ENCODE data around the gene ARFGAP3. TPM values are rescaled to one million over a fixed set of nuclear protein-coding genes. Genes with fewer than 3 reads are reported as not detected.
"Not testable (repeated sequence)": the region's sequence is repeated elsewhere in the genome, so short reads cannot be mapped to it uniquely, and the experiment has no call there.

ARFGAP3 gene
- total RNA-seq, 1 donor from 2014 or later: 26.3 TPM

GRCh38 chr22:42764895-42765363 lies 92.1 kb downstream of the ARFGAP3 start:
- H3K9me3 Mint-ChIP-seq (ENCODE audit: low read depth): no peaks in the 10 kb centered on the region
- no peak for DNase-seq (ENCODE audit: low spot score, unreplicated experiment)
- H3K4me1 Mint-ChIP-seq (ENCODE audit: low read depth): peaks cover 2% of the 10 kb centered on the region
- H3K36me3 Mint-ChIP-seq (ENCODE audit: insufficient read depth): no peaks in the 10 kb centered on the region
- H3K27me3 Mint-ChIP-seq: peaks cover 10% of the 10 kb centered on the region
- TF ChIP-seq CTCF (IDR thresholded peaks at IDR 0.05; ENCODE audit: unreplicated experiment): no peak
- no peak overlapping the region for H3K27ac Mint-ChIP-seq
- no peak overlapping the region for H3K4me3 Mint-ChIP-seq (ENCODE audit: low read depth)

GRCh38 chr22:42763965-42764480 lies 93.0 kb downstream of the ARFGAP3 start:
- Mint-ChIP-seq H3K9me3 (ENCODE audit: low read depth) (no peaks in the 10 kb centered on the region), H3K4me3 (ENCODE audit: low read depth) (no peak overlapping the region), H3K4me1 (ENCODE audit: low read depth) (no peaks in the 10 kb centered on the region), H3K27me3 (peaks cover 9% of the 10 kb centered on the region), H3K27ac (no peak overlapping the region), H3K36me3 (ENCODE audit: insufficient read depth) (no peaks in the 10 kb centered on the region)
- DNase-seq (ENCODE audit: low spot score, unreplicated experiment): no peak
- no peak for TF ChIP-seq CTCF (IDR thresholded peaks at IDR 0.05; ENCODE audit: unreplicated experiment)

- Mint-ChIP-seq H3K9me3 (ENCODE audit: low read depth) (no peaks in the 10 kb centered on the region), H3K4me3 (ENCODE audit: low read depth) (no peak overlapping the region), H3K27me3 (peaks cover 19% of the 10 kb centered on the region), H3K4me1 (ENCODE audit: low read depth) (no peaks in the 10 kb centered on the region), H3K36me3 (ENCODE audit: insufficient read depth) (no peaks in the 10 kb centered on the region), H3K27ac (no peak overlapping the region)
- no peak for DNase-seq (ENCODE audit: low spot score, unreplicated experiment)
- TF ChIP-seq CTCF (IDR thresholded peaks at IDR 0.05; ENCODE audit: unreplicated experiment): no peak
Observed at GRCh38 chr22:42760806-42761565, 96.1 kb downstream of the ARFGAP3 start.

- Mint-ChIP-seq H3K4me3 (ENCODE audit: low read depth) (no peak overlapping the region), H3K36me3 (ENCODE audit: insufficient read depth) (no peaks in the 10 kb centered on the region), H3K27me3 (peaks cover 16% of the 10 kb centered on the region), H3K4me1 (ENCODE audit: low read depth) (peaks cover 1% of the 10 kb centered on the region), H3K9me3 (ENCODE audit: low read depth) (no peaks in the 10 kb centered on the region), H3K27ac (no peak overlapping the region)
- TF ChIP-seq CTCF (IDR thresholded peaks at IDR 0.05; ENCODE audit: unreplicated experiment): no peak
- no peak for DNase-seq (ENCODE audit: low spot score, unreplicated experiment)
Observed at GRCh38 chr22:42758931-42759629, 98.0 kb downstream of the ARFGAP3 start.

GRCh38 chr22:42755553-42755952 lies 101.5 kb downstream of the ARFGAP3 start:
- not testable (repeated sequence) for H3K4me1 Mint-ChIP-seq (ENCODE audit: low read depth); DNase-seq (ENCODE audit: low spot score, unreplicated experiment); H3K4me3 Mint-ChIP-seq (ENCODE audit: low read depth); H3K27ac Mint-ChIP-seq; H3K36me3 Mint-ChIP-seq (ENCODE audit: insufficient read depth); H3K9me3 Mint-ChIP-seq (ENCODE audit: low read depth)
- peaks cover 16% of the 10 kb centered on the region for H3K27me3 Mint-ChIP-seq

GRCh38 chr22:42755121-42755520 lies 102.0 kb downstream of the ARFGAP3 start:
- H3K4me1 Mint-ChIP-seq (ENCODE audit: low read depth); H3K27ac Mint-ChIP-seq; H3K9me3 Mint-ChIP-seq (ENCODE audit: low read depth); H3K4me3 Mint-ChIP-seq (ENCODE audit: low read depth); DNase-seq (ENCODE audit: low spot score, unreplicated experiment); H3K36me3 Mint-ChIP-seq (ENCODE audit: insufficient read depth): not testable (repeated sequence)
- peaks cover 16% of the 10 kb centered on the region for H3K27me3 Mint-ChIP-seq
